T-helper 1 cell (primary cell): ENCODE results near the gene IDH3A.

Source experiments
- DNase-seq, 5 donors: peaks; one replicate each; pipeline ENCODE4 v3.0.0-alpha.2; 2012 to 2020

IDH3A gene

GRCh38 chr15:78204351-78205309 is 55.5 kb downstream of the IDH3A start:
- no peak for DNase-seq

GRCh38 chr15:78205337-78205736 is 56.2 kb downstream of the IDH3A start:
- DNase-seq = no peak

- no peak for DNase-seq
Measured at GRCh38 chr15:78205856-78206255, 56.7 kb downstream of the IDH3A start.

- no peak for DNase-seq
Measured at GRCh38 chr15:78206326-78207109, 57.4 kb downstream of the IDH3A start.

GRCh38 chr15:78207110-78207458 is 57.9 kb downstream of the IDH3A start:
- DNase-seq = no peak

- DNase-seq = no peak
Measured at GRCh38 chr15:78207641-78208340, 58.6 kb downstream of the IDH3A start.

GRCh38 chr15:78208341-78208844 is 59.2 kb downstream of the IDH3A start:
- DNase-seq = no peak

- DNase-seq = no peak
Measured at GRCh38 chr15:78208887-78209645, 59.9 kb downstream of the IDH3A start.

- DNase-seq = no peak
Measured at GRCh38 chr15:78209646-78210348, 60.6 kb downstream of the IDH3A start.

GRCh38 chr15:78210349-78210717 is 61.2 kb downstream of the IDH3A start:
- DNase-seq = no peak

GRCh38 chr15:78211189-78211921 is 62.2 kb downstream of the IDH3A start:
- no peak for DNase-seq

- no peak for DNase-seq
Measured at GRCh38 chr15:78212008-78212407, 62.8 kb downstream of the IDH3A start.

- DNase-seq = no peak
Measured at GRCh38 chr15:78212546-78213424, 63.6 kb downstream of the IDH3A start.

GRCh38 chr15:78213425-78213750 is 64.2 kb downstream of the IDH3A start:
- no peak for DNase-seq

- DNase-seq = no peak
Measured at GRCh38 chr15:78213956-78214355, 64.8 kb downstream of the IDH3A start.

GRCh38 chr15:78216276-78217104 is 67.3 kb downstream of the IDH3A start:
- DNase-seq = no peak

- no peak for DNase-seq
Measured at GRCh38 chr15:78220713-78221112, 71.6 kb downstream of the IDH3A start.
